ENCODE data around the gene ETHE1.

The ETHE1 gene

DNA sequence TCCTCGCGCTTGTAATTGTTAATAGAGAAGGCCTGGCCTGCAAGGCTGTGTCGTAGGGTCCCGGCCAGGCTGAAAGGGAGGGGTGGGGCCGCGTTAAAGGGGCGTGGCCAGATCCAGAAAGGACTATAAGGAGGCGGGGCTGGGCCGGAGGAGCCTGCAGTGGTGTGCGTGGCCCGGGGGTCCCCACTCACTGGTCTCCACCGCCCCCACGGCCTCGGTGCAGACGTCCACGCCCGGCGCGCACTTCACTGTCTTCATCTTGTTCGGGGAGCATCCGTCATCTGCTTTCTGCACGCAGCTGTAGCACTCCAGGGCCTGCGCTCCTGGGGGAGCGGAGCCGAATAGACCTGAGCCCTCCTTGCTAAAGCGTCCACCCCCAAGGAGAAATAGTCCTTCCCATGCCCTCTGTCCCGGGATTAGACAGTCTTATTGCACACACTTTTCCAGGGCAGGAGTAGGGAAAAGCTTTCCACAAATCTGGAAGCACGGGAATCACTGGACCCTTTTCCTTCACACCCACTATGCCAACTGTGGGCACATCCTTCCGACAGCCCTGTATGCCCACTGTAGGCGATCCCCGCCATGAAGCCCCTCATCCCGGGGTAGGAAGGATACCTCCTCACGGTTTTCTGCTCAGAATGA, 62.7 kb downstream of the ETHE1 start:
- DNase-seq (ENCODE audit: low spot score), result no peak

DNA sequence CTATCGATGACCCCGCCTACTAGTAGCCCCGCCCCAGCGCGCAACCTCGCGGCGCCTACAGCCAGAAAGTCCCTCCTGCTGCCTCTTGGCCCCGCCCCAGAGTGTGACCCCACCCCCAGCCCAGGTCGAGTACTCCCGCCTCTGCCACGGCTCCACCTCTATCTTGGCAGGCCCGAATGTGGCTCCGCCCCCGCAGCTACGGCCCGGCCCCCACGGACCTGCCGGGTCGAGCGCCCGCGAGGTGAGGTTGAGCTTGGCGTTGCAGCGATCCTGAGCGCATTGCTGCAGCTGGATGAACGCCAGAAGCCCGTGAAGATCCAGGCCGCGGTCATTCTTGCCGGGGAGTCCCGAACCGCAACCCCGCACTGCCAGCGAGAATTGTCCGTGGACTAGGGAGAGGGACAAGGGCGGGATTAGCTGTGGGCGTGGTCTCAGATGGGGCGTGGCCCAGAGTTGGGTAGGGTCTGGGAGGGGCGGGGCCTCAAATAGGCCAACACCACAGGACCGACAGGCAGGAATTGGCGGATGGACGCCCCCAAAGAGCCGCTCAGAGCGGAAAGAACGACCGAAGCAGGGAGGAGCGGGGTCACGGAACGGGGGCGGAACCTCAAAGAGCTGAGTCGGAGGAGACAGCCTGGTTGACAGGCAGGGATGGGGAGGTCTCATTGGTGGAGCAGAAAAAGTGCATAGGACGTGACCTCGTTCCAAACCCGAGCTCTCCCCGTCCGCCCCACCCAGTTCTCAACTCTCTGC, 63.4 kb downstream of the ETHE1 start:
- DNase-seq (ENCODE audit: low spot score), result peak; percentile 98

DNA sequence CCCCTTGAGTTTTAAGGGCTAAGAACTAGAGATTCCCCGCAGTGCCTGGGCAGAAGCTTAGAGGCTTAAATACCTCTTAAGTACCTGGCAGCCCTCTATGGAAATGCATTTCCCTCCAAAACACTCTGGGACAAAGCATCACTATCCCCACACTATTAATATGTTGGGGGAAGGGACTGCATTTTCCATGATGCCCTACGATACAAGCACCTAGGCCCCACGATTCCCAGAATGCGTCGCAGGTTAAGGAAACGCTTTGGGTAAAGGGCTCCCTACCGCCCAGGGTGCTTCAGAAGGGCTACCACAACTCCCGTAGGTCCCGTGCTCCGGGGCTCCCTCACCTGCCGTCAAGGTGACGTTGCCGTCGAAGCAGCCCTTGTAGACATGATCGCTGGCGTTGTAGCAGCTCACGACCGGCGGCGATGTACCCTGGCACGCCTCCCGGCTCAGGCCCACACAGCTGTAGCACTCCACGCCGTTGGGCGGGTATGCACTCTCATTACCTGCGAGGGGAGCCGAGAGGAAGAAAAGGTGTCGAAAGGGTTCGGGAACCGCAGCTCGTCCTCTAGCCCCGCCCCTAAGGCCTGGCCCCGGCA, 64.1 kb downstream of the ETHE1 start:
- DNase-seq (ENCODE audit: low spot score), result no peak

DNA sequence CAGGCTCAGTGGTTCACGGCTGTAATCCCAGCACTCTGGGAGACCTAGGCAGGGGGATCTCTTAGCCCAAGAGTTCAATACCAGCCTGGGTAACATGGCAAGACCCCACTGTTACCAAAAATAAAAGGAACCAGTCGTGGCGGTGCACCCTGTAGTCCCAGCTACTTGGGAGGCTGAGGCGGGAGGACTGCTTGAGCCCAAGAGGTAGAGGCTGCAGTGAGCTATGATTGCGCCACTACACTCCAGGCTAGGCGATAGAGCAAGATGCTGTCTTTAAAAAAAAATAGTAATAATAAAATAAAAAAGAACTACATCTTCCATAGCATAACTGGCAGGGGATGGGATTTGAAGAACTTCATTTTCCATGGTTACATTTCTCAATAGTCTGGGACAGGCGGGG, 64.6 kb downstream of the ETHE1 start:
- no peak for DNase-seq (ENCODE audit: low spot score)

DNA sequence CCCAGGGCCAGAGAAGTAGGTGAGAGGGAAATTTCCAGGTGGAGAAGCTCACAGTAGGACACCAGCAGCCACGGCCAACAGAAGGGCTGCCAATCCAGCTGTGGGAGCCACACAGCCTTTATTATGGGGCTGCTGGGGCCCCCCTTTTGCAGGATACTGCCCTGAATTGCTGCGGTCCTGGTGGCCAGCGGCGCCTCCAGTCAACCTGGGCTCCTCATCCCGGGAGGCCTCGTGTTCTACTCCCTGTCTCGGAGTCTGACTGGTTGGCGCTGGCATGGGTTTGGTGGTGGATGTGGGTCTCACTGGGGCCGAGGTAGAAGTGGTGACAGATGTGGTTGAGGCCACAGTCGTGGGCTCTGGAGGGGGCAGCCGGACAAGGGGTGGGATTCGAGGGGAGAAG, 65.7 kb downstream of the ETHE1 start:
- DNase-seq (ENCODE audit: low spot score), result no peak

DNA sequence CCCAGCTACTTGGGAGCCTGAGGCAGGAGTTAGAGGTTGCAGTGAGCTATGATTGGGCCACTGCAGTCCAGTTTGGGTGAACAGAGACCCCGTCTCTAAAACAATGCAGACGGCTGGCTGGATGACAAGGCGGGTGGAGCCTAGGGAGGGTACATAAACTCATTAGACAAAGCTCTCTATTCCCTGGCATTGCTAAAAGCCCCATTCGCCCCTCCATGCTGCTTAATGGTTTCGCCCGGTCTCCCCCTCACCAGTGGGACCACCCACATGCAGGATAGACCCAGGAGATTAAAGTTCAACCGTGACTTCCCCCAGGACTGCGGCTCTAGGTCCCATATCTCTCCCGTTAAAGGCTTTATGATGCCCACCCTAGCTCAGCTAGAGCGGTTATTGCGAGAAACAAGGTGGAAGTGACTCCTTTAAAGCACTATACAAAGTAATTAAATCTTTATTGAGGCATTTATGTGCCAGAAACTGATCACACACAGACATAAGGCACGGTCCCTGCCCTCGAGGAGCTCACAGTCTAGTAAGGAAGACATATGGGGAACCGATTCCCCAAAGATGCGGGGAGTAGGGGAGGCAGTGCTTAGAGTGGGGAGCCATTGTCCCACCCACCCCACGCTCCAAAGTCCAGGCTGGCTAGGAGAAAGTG, 66.5 kb downstream of the ETHE1 start:
- no peak for DNase-seq (ENCODE audit: low spot score)

DNA sequence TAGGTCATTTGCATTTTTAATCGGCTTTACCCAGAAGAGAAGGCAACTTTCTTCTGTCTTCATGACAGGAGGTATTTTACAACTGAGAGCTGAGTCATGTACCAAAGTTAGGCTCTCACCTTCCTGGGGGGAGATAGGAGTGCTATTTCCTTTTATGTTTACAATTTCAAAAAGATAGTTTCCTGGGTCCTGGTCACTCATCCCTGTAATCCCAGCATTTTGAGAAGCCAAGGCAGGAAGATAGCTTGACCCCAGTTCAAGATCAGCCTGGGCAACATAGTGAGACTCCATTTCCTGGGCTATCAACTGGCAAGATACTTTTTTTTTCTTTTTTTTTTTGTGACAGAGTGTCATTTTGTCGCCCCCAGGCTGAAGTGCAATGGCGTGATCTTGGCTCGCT, 69.2 kb downstream of the ETHE1 start:
- DNase-seq (ENCODE audit: low spot score), result no peak
